ENCODE results near the gene DCTN4. TPM values are rescaled to one million over a fixed set of nuclear protein-coding genes. Genes with fewer than 3 reads are reported as not detected.

Gene DCTN4
- total and polyA plus RNA-seq, 7 donors: 17.5 to 56.0 (median 51.0) TPM

- Histone ChIP-seq H3K4me3 (peak overlapping the region in 1 of 4 donors; percentile 14), H3K27ac (peak overlapping the region; percentile 91 to 95 (median 94)), H3K27me3 (no peaks in the 10 kb centered on the region), H3K4me1 (peaks cover 0 to 74% (median 55%) of the 10 kb centered on the region in 4 donors), H3K36me3 (no peaks in the 10 kb centered on the region), H3K9me3 (no peaks in the 10 kb centered on the region)
- WGBS, 2 donors: 9 to 54% methylated on average over 3 of the region's 3 CpGs
- no peak for DNase-seq
- intact Hi-C loops (cut with DNase I): loop anchor here (5.0 kb wide), 1 partner anchor 324 kb away; no protein-coding TSS in a partner anchor
- no peak for TF ChIP-seq POLR2AphosphoS5 (IDR thresholded peaks at IDR 0.05)
- no peak for TF ChIP-seq POLR2A (IDR thresholded peaks at IDR 0.05)
- TF ChIP-seq CTCF (IDR thresholded peaks at IDR 0.05): no peak
- TF ChIP-seq EP300 (IDR thresholded peaks at IDR 0.05): no peak
These were observed 24.0 kb upstream of the DCTN4 start for GRCh38 chr5:150782850-150783249.

- peak overlapping the region in 3 of 4 donors; percentile 70 to 81 (median 72) for H3K4me3 ChIP-seq
- peak; percentile 96 for DNase-seq
- intact Hi-C loops (cut with DNase I): loop anchor here (5.0 kb wide), 1 partner anchor 325 kb away; no protein-coding TSS in a partner anchor
- H3K4me1 ChIP-seq: peaks cover 0 to 68% (median 56%) of the 10 kb centered on the region in 4 donors
- H3K36me3 ChIP-seq: no peaks in the 10 kb centered on the region
- no peaks in the 10 kb centered on the region for H3K9me3 ChIP-seq
- H3K27me3 ChIP-seq: no peaks in the 10 kb centered on the region
- no peak for TF ChIP-seq CTCF (IDR thresholded peaks at IDR 0.05)
- peak; percentile 87 to 92 (median 92) for TF ChIP-seq POLR2AphosphoS5 (IDR thresholded peaks at IDR 0.05)
- peak in 1 of 4 donors; percentile 43 for TF ChIP-seq EP300 (IDR thresholded peaks at IDR 0.05)
- 74 to 75% methylated on average over 10 of the region's 10 CpGs for WGBS, 2 donors
- H3K27ac ChIP-seq: peak overlapping the region; percentile 91 to 95 (median 94)
These were observed 23.1 kb upstream of the DCTN4 start for GRCh38 chr5:150781706-150782614.

GRCh38 chr5:150780816-150781221 lies 22.0 kb upstream of the DCTN4 start:
- intact Hi-C loops (cut with DNase I): loop anchor here (5.0 kb wide), 1 partner anchor 326 kb away; no protein-coding TSS in a partner anchor
- no peak for DNase-seq
- no peaks in the 10 kb centered on the region for H3K27me3 ChIP-seq
- H3K4me3 ChIP-seq: peak overlapping the region in 3 of 4 donors; percentile 70 to 81 (median 72)
- TF ChIP-seq POLR2A (IDR thresholded peaks at IDR 0.05) (no peak), POLR2AphosphoS5 (IDR thresholded peaks at IDR 0.05) (peak in 1 of 4 donors; percentile 39)
- peak overlapping the region; percentile 91 to 95 (median 94) for H3K27ac ChIP-seq
- no peaks in the 10 kb centered on the region for H3K9me3 ChIP-seq
- peaks cover 0 to 62% (median 55%) of the 10 kb centered on the region in 4 donors for H3K4me1 ChIP-seq
- no peaks in the 10 kb centered on the region for H3K36me3 ChIP-seq
- 13 to 58% methylated on average over 5 of the region's 5 CpGs for WGBS, 2 donors

- TF ChIP-seq CTCF (IDR thresholded peaks at IDR 0.05) (no peak), POLR2A (IDR thresholded peaks at IDR 0.05) (peak in 1 of 2 donors; percentile 22), POLR2AphosphoS5 (IDR thresholded peaks at IDR 0.05) (peak; percentile 63 to 79 (median 76)), EP300 (IDR thresholded peaks at IDR 0.05) (peak; percentile 30 to 89 (median 65))
- intact Hi-C loops (cut with DNase I): loop anchor here (5.0 kb wide), 1 partner anchor 327 kb away; no protein-coding TSS in a partner anchor
- DNase-seq: peak; percentile 90
- no peaks in the 10 kb centered on the region for H3K36me3 ChIP-seq
- H3K4me1 ChIP-seq: peaks cover 0 to 62% (median 55%) of the 10 kb centered on the region in 4 donors
- H3K27me3 ChIP-seq: no peaks in the 10 kb centered on the region
- no peaks in the 10 kb centered on the region for H3K9me3 ChIP-seq
- H3K4me3 ChIP-seq: peak overlapping the region; percentile 70 to 81 (median 74)
- peak overlapping the region; percentile 91 to 95 (median 94) for H3K27ac ChIP-seq
- 24 to 43% methylated on average over 6 of the region's 6 CpGs for WGBS, 2 donors
These were observed 21.4 kb upstream of the DCTN4 start for GRCh38 chr5:150780187-150780692.
